ENCODE results near the gene SLC16A11. TPM values are rescaled to one million over a fixed set of nuclear protein-coding genes. Genes with fewer than 3 reads are reported as not detected.
A peak's percentile ranks its signal among the peaks of the same experiment; 100 is the strongest.

The SLC16A11 gene
- total RNA-seq, 4 donors from 2014 or later, result 0.14 to 10.0 (median 0.85) TPM

DNA sequence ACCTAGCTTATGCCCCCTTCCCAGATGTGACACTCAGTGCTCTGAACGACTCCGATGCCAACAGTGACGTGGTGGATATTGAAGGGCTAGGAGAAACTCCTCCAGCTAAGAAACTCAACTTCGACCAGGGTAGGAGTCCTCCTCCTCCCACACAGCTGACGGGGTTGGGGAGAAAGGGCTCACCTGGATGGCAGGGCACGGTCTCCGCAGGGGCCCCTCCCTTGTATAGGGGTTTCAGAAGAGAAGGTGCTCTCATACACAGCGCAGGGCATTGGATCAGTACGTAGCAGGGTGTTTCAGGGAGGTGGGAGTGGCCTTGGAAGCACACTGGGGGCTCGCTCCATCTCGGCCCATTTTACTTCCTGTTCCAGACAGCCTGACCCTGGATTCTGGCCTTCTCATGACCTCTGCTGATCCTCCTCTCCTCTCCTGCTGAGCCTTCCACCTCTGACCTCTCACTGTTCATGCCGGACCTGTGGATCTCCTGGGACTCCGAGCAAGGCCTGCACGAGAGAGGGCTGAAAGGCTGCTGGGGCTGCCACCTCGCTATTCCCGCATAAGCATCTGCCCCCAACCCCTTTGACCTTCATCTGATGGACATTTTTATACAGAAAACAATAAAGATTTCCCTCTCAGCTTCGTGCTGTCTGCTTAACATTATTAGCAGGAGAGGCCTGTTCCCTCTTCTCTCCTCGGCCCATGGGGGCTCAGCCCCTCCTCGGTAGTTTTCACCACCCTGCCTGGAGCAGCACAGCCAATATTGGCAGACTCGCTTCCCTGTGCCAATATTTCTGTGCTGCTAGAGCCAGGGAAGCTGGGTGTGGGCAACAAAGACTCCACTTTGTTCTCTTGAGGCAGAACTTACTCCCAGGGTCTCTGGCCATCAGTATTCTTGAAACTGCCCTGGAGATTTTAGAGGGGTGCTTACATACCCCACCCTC lies 26.7 kb downstream of the SLC16A11 start:
- peaks cover 0 to 1% of the 10 kb centered on the region in 2 donors for H3K27me3 ChIP-seq
- no peaks in the 10 kb centered on the region for H3K9me3 ChIP-seq
- peaks cover 0 to 4% of the 10 kb centered on the region in 2 donors for H3K4me1 ChIP-seq
- intact Hi-C loops (cut with DNase I; ENCODE audit: low total_unique reads), result no loop called here
- DNase-seq, result no peak
- H3K27ac ChIP-seq, result peak overlapping the region; percentile 94 to 96
- no peaks in the 10 kb centered on the region for H3K36me3 ChIP-seq
- peak overlapping the region in 1 of 2 donors; percentile 77 for H3K4me3 ChIP-seq
- TF ChIP-seq POLR2A (IDR thresholded peaks at IDR 0.05), result no peak
- TF ChIP-seq CTCF (IDR thresholded peaks at IDR 0.05), result no peak

DNA sequence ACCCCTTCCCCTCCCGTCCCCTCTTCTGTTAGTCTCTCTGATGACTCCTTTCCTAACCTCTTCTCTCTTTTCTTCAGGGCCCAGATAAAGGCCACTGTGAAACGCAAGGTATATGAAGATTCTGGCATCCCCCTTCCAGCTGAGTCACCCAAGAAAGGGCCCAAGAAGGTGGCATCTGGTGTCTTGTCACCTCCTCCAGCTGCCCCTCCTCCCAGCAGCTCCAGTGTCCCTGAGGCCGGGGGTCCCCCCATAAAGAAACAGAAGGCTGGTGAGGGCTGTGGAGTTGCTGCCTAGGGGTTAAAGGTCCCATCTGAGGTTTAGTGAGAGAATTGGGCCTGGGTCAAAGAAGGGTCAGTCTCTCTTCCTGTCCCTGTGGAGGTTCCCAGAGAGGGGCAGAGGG lies 27.5 kb downstream of the SLC16A11 start:
- no peaks in the 10 kb centered on the region for H3K27me3 ChIP-seq
- peak overlapping the region; percentile 94 to 96 for H3K27ac ChIP-seq
- H3K9me3 ChIP-seq, result no peaks in the 10 kb centered on the region
- DNase-seq, result no peak
- peaks cover 0 to 4% of the 10 kb centered on the region in 2 donors for H3K4me1 ChIP-seq
- TF ChIP-seq CTCF (IDR thresholded peaks at IDR 0.05) (no peak), POLR2A (IDR thresholded peaks at IDR 0.05) (no peak)
- no peak overlapping the region for H3K4me3 ChIP-seq
- intact Hi-C loops (cut with DNase I; ENCODE audit: low total_unique reads), result no loop called here
- H3K36me3 ChIP-seq, result no peaks in the 10 kb centered on the region

DNA sequence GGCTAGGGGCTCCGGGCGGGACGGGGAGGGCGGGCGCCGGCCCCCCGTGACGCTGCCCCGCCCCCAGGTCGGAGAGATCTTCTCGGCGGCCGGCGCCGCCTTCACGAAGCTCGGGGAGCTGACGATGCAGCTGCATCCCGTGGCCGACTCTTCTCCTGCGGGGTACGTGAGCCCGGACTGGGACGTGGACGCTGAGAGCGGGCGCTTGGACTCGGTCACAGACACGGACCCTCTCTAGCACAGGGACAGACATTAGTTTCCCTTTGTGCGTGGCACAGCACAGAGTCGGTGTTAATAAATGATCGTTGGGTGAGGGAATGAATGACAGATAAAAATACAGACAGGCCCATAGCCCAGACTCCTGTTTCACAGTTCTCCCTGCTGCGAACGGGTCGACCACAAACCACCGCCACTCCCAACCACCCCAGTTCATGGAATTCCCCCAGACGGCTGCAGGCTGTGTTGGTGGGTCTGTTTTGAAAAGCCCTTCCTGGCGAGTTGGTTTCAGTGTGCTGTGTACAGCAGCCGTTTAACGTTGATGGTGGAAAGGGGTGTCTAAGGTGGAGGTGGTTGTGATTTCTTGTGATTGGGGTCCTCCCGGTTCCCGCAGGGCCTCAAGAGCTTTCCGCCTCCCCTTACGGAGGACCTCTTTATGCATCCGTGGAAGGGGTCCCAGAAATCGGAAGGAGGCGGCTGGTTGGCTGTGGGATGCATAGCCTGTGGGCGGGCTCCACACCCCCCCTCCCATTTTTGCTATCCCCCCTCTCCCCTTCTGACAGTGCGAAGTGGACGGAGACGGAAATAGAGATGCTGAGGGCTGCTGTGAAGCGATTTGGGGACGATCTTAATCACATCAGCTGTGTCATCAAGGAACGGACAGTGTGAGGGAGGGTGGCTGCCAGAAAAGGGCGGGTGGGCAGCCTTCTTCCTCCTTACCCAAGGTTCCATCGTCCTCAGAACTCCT lies 28.6 kb downstream of the SLC16A11 start:
- Histone ChIP-seq H3K9me3 (no peaks in the 10 kb centered on the region), H3K4me3 (peak overlapping the region; percentile 81 to 87), H3K36me3 (no peaks in the 10 kb centered on the region), H3K27ac (peak overlapping the region; percentile 94 to 96), H3K27me3 (no peaks in the 10 kb centered on the region), H3K4me1 (peaks cover 0 to 12% of the 10 kb centered on the region in 2 donors)
- intact Hi-C loops (cut with DNase I; ENCODE audit: low total_unique reads), result no loop called here
- peak in 1 of 2 donors; percentile 28 for DNase-seq
- no peak for TF ChIP-seq CTCF (IDR thresholded peaks at IDR 0.05)
- TF ChIP-seq POLR2A (IDR thresholded peaks at IDR 0.05), result peak; percentile 59

- Histone ChIP-seq H3K4me1 (peaks cover 0 to 12% of the 10 kb centered on the region in 2 donors), H3K4me3 (peak overlapping the region; percentile 81 to 87), H3K9me3 (no peaks in the 10 kb centered on the region), H3K36me3 (no peaks in the 10 kb centered on the region), H3K27ac (peak overlapping the region; percentile 94 to 96), H3K27me3 (no peaks in the 10 kb centered on the region)
- intact Hi-C loops (cut with DNase I; ENCODE audit: low total_unique reads), result no loop called here
- DNase-seq, result peak; percentile 97 to 98
- TF ChIP-seq POLR2A (IDR thresholded peaks at IDR 0.05) (peak; percentile 78 to 83), CTCF (IDR thresholded peaks at IDR 0.05) (peak; percentile 67 to 85 (median 76))
Observed at GRCh38 chr17:7014261-7014994, 29.5 kb downstream of the SLC16A11 start.
